ENCODE measurements around the gene OXLD1.

Gene OXLD1

DNA sequence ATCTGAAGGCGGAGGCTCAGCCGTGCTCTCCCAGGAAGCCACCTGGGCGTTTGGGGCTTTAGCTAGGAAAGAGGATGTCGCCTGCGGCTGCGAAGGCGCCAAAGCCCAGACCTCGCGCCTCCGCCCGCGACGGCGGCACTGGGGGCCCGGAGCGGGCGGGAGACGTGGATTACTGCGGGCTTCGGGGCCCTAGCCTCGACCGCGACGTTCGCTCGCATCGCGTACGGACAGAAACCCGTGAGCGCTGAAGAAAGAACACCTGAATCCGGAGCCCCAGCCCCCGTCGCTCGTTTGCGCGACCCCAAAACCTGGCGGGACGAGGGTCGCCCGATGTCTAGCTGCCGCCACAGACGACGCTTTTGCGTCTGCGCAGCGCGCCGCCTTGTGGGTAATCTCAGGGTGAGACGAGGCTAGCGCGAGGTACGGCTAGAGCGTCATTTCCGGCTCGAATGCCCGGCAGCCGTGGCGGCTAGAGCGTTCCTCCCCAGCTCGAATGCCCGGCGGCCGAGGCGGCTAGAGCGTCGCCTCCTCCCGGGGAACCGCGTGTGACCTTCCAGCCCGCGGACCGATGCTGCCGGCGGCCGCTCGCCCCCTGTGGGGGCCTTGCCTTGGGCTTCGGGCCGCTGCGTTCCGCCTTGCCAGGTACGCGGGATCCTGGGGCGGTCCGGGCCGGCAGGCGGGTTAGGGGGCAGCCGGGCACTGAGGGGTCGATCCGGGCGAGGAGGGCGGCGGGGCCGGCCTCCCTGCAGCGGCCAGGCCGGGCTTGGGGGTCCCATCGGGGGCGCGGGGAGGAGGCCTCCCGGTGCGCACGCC lies 36.7 kb upstream of the OXLD1 start, which contains the start of gene MRPL12:
Gene MRPL12 (plus strand): TSS at position 434 of the 813 bp plus-strand sequence. CDS start 135 bp downstream, at position 569.
- peak; percentile 71 to 82 for DNase-seq (ENCODE audit: extremely low read depth in 1 of 2, low read depth in 1 of 2)

DNA sequence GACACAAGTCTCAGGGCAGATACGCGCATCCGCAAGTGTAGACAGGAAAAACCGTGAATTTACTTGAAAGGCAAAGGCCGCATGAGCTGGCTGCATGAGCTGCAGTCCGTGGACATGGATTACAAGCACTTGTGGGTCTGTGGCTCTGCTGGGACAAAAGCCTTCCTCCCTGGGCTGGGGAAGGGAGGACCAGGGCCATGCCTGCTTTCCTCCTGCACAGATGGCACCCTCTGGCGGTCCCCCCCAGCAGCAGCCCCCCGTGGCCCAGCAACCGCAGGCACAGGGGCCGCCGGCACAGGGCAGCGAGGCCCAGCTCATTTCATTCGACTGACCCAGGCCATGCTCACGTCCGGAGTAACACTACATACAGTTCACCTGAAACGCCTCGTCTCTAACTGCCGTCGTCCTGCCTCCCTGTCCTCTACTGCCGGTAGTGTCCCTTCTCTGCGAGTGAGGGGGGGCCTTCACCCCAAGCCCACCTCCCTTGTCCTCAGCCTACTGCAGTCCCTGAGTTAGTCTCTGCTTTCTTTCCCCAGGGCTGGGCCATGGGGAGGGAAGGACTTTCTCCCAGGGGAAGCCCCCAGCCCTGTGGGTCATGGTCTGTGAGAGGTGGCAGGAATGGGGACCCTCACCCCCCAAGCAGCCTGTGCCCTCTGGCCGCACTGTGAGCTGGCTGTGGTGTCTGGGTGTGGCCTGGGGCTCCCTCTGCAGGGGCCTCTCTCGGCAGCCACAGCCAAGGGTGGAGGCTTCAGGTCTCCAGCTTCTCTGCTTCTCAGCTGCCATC lies 35.1 kb upstream of the OXLD1 start:
- DNase-seq (ENCODE audit: extremely low read depth in 1 of 2, low read depth in 1 of 2): no peak

DNA sequence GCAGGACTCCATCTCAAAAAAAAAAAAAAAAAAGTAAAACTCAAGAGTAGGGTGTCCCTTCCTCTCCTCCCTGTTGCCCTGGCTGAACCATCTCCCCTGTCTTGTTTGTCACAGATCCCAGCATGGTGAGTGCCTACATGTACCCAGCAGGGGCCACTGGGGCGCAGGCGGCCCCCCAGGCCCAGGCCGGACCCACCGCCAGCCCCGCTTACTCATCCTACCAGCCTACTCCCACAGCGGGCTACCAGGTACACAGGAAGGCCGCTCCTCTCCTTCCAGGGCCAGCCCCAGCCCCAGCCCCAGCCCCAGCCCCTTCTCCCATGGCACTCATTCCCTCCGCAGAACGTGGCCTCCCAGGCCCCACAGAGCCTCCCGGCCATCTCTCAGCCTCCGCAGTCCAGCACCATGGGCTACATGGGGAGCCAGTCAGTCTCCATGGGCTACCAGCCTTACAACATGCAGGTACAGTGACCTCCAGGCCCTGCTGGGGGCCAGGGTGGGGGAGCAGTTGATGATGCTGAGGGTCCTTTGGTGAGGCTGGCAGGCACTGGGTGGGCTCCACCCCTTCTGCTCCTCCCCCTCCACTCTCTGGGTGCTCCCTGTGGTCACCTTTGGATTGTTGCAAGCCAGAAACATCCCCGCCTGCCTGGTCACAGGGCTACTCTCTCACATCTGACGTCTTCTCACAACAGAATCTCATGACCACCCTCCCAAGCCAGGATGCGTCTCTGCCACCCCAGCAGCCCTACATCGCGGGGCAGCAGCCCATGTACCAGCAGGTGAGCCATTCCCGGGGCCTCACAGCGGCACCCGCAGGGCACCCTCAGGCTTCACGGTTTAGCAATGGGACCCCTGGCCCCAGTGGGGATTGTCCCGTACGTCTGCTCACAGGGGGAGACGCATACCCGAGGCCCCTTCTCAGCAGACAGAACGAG lies 34.2 kb upstream of the OXLD1 start:
- no peak for DNase-seq (ENCODE audit: extremely low read depth in 1 of 2, low read depth in 1 of 2)

DNA sequence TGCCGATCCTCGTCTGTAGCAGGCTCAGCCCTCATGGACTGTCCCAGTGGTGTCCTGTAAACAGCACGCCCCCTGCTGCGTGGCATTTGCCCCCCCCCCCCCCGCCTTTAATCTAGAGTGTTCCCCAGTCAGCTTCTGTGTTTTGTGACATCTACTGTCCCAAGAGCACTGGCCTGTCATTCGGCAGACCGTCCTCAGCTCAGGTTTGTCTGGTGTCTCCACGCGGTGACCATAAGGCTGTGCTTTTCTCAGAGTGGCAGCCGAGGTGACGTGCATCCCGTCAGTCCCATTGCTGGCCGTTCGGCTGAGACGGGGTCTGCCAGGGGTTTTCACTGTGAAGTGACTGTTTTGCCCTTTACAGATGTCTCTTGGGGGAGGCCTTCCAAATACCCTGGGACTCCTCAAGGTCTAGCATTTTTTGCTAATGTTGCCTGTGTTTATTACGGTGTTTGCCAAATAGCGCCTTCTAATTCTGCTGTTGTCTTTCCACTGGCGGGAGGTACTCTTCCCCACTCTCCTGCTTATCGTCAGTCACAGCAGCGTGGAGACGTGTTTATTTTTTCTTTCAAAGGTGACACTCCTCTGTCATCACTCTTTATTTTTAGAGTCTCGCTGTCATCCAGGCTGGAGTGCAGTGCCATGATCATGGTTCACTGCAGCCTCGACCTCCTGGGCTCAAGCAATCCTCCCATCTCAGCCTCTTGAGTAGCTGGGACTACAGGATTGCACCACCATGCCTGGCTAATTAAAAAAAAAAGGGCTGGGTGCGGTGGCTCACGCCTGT lies 31.0 kb upstream of the OXLD1 start:
- no peak for DNase-seq (ENCODE audit: extremely low read depth in 1 of 2, low read depth in 1 of 2)

DNA sequence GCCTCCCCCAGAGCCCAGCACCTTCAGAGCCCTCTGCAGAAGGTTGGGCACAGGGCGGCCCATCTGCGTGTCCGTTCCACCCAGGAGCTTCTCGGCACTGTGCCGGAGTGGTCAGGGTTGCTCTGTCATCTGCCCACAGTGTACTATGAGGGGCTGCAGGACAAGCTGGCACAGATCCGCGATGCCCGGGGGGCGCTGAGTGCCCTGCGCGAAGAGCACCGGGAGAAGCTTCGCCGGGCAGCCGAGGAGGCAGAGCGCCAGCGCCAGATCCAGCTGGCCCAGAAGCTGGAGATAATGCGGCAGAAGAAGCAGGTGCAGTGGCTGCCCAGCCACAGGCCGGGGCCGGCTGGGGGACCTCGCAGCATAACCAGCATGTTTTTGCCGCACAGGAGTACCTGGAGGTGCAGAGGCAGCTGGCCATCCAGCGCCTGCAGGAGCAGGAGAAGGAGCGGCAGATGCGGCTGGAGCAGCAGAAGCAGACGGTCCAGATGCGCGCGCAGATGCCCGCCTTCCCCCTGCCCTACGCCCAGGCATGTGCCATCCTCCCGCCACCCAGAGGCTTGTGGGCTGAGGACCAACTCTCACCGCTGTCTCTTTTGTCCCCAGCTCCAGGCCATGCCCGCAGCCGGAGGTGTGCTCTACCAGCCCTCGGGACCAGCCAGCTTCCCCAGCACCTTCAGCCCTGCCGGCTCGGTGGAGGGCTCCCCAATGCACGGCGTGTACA lies 30.0 kb upstream of the OXLD1 start:
- DNase-seq (ENCODE audit: extremely low read depth in 1 of 2, low read depth in 1 of 2): no peak

DNA sequence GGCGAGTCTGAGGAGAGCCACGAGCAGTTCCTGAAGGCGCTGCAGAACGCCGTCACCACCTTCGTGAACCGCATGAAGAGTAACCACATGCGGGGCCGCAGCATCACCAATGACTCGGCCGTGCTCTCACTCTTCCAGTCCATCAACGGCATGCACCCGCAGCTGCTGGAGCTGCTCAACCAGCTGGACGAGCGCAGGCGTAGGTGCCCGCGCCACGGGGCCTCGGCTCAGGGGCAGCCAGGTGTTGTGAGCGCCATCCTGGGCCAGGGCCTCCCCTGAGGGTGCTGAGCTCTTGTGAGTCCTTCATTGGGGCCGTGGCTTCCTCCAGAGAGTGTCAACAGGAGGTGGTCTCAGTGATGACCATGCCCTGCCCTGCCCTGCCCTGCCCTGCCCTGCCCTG lies 29.4 kb upstream of the OXLD1 start:
- no peak for DNase-seq (ENCODE audit: extremely low read depth in 1 of 2, low read depth in 1 of 2)

DNA sequence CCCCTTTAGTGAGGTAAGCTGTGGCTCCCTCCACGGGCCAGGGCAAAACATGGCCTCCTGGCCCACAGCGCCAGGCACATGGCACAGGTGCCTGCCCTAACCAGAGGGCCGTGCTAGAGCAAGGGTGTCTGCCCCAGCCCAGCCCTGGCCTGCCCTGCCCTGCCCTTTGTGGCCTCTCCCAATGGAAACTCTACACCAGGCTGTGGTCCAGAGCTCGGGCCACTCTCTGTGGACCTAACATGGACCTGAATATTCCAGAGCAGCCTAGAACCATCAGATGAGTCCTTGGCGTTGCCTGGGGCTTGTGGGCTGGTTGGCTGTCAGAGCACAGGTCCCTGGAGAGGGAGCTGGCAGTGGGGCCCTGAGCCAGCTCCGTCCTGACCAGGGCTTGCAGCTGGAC lies 28.8 kb upstream of the OXLD1 start:
- no peak for DNase-seq (ENCODE audit: extremely low read depth in 1 of 2, low read depth in 1 of 2)

DNA sequence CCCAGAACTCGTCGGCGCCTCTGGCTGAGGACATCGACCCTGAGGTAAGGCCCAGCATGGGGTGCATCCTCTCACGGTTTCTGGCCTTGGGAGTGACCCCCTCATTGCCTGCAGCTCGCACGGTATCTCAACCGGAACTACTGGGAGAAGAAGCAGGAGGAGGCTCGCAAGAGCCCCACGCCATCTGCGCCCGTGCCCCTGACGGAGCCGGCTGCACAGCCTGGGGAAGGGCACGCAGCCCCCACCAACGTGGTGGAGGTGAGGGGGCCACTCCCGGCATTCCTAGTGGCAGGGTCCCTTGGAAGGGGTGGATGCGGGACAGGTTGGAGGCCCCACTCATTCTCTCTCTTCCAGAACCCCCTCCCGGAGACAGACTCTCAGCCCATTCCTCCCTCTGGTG lies 28.4 kb upstream of the OXLD1 start:
- DNase-seq (ENCODE audit: extremely low read depth in 1 of 2, low read depth in 1 of 2): no peak

DNA sequence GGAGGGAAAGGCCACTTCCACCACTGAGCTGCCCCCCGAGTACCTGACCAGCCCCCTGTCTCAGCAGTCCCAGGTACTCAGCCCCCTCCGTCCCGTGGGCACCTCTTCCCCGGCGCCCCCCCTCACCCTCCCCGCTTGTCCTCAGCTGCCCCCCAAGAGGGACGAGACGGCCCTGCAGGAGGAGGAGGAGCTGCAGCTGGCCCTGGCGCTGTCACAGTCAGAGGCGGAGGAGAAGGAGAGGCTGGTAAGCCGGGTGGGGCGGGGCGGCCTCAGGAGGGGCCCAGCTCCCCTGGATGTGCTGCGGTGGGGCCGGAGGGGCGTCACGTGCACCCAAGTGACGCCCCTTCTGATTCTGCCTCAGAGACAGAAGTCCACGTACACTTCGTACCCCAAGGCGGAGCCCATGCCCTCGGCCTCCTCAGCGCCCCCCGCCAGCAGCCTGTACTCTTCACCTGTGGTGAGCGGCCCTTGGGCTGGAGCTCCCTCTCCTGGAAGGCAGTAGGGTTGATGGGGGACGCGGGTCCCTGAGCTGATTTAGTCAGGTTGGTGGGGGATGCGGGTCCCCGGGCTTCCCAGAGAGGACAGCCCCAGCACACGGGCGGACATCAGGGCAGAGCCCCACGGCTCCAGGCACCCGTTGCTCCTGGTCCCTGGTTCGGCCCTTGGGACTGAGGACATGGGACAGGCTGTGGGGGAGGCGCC lies 27.3 kb upstream of the OXLD1 start:
- DNase-seq (ENCODE audit: extremely low read depth in 1 of 2, low read depth in 1 of 2): no peak

DNA sequence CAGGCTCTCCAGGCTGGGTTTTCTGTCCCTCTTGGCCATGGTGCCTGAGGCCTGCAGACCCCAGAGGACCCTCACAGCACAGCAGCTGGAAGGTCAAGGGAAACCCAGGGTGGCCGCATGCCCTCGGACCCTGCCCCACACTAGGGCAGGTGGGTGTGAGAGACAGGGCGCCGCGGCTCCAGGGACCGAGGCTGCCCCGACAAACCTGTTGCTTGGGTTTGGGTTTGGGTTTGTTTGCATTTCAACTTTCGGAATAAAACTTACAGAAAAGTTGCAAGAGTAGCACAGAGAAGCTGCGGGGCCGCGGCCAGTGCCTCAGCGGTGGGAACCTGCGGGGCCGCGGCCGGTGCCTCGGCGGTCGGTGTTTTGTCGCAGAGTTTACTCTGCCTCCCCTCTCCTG lies 25.2 kb upstream of the OXLD1 start:
- DNase-seq (ENCODE audit: extremely low read depth in 1 of 2, low read depth in 1 of 2): no peak

DNA sequence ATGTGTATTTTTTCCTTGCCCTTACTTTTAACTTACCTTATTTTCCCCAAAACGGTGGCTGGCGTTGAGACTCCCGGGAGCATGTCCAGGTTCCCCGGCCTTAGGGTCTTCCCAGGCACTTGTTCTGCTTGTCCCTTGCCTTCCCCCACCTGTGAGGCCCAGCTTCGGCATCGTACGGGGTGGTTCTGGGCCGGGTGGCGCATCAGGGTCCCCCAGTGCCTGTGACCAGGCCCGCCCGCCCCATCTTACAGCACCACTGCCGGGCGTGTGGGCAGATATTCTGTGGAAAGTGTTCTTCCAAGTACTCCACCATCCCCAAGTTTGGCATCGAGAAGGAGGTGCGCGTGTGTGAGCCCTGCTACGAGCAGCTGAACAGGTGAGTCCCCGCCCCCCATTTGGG lies 24.8 kb upstream of the OXLD1 start:
- no peak for DNase-seq (ENCODE audit: extremely low read depth in 1 of 2, low read depth in 1 of 2)

DNA sequence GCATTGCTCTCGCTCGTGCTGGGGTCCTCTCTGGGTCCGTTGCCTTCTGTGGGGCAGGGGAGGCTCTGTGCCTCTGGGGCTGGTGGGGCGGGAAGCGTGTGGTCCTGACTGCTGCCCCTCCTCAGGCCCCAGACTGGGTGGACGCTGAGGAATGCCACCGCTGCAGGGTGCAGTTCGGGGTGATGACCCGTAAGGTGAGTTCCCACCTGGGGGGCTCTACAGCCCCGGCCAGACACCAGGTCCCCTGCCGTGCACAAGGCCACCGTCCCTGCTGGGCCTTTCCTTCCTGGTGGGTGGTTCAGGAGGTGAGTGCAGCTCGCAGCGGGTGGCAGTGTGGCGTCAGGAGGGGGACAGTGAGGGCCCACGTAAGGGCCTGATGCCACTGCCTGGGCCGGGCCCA lies 24.1 kb upstream of the OXLD1 start:
- DNase-seq (ENCODE audit: extremely low read depth in 1 of 2, low read depth in 1 of 2): no peak

DNA sequence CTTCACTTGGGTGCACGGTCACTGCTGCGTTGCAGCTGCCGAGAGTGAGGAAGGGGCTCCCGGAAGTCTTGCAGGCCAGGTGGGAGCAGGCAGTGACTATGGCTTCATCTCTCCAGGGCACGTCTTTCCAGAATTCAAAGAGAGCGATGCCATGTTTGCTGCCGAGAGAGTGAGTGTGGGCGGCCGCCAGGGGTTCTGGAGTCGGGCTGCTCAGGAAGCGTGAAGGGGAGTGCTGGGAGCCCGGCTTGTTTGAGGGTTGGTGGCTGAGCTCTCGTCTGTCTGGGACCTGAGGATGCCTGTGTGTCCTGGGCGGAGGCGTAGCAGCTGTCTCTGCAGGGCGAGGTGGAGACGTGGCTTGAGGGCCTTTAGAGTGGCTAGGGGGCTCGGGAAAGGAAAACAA lies 23.7 kb upstream of the OXLD1 start:
- no peak for DNase-seq (ENCODE audit: extremely low read depth in 1 of 2, low read depth in 1 of 2)

DNA sequence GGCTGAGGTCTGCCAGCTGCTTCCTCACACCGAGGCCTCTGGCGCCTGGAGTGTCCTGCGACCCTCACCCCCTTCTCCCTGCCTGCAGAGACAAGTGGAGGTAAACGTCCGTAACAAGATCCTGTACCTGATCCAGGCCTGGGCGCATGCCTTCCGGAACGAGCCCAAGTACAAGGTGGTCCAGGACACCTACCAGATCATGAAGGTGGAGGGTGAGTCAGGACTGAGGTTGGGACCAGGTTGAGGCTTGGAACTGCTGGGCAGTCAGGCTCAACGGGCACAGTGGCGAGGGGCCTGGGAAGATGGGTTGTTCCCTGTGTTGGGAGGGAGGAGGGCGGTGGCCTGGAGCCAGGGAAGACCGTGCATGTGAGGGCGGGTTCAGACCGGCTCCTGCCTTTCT lies 22.2 kb upstream of the OXLD1 start:
- DNase-seq (ENCODE audit: extremely low read depth in 1 of 2, low read depth in 1 of 2): no peak

DNA sequence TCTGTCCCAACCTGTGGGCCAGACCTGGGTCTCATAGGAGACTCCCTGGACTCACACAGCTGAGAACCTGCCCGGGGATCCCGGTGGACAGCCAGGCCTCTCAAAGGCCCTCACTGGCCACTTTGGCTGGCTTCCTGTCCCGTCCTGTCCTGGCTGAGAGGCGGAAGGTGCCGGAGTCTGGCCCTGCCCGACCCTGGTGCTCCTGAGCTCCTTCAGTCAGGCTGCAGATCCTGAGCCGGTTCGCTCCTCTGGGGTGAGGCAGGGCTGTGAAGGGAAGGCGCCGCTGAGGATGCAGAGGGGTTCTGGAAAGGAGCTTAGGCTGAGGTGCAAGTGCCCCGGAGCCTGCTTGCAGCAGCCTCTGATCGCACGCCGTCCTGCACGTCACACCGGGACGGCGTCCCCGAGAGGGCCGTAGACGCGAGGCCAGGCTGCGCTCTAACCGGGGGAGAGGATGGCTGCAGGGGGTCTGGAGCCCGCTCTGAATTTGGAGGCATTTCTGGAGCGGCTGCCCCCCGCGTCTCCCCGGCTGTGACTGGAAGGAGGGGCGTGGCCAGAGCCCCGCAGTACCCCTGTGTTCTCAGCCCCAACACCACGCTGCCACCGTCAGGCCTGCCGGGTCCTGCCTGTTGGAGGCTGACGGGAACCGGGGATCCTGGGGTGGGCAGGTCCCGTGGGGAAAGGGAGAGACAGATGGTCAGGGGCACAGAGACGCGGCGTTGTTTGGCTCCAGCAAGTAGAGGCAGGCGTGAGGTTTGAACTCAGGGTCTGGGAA lies 21.6 kb upstream of the OXLD1 start:
- no peak for DNase-seq (ENCODE audit: extremely low read depth in 1 of 2, low read depth in 1 of 2)

DNA sequence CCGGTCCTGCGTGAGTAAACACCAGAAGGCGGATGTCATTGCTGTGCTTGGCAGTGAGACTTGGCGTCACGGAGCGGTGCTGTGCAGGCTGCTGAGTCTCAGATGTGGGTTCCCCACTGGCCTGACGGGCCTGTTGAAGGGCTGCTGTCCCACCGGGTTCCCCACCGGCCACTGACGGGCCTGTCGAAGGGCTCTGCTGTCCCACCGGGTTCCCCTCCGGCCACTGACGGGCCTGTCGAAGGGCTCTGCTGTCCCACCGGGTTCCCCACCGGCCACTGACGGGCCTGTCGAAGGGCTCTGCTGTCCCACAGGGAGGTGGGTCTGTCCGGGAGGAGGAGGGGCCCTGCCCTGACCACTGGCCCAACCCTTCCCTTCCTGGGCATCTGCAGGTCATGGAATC lies 20.2 kb upstream of the OXLD1 start:
- no peak for DNase-seq (ENCODE audit: extremely low read depth in 1 of 2, low read depth in 1 of 2)

DNA sequence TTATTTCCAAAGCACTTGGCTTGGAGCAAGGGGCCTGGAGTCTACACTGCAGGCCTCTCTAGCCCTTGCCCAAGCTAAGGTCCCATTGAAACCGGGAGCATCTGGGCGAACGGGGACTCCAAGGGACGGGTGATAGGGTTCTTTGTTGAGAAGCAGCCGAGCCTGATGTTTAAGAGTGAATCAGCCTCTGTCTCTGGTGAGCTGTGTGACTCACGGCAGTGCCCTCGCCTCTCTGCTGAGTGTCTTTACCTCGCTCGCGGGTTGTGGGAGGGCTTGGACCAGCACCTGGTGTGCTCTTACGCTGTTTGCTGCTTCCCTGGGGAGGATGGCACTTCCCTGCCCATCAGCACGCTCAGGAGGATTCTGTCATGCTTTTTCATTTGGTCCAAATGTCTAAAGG lies 18.7 kb upstream of the OXLD1 start:
- DNase-seq (ENCODE audit: extremely low read depth in 1 of 2, low read depth in 1 of 2): no peak

DNA sequence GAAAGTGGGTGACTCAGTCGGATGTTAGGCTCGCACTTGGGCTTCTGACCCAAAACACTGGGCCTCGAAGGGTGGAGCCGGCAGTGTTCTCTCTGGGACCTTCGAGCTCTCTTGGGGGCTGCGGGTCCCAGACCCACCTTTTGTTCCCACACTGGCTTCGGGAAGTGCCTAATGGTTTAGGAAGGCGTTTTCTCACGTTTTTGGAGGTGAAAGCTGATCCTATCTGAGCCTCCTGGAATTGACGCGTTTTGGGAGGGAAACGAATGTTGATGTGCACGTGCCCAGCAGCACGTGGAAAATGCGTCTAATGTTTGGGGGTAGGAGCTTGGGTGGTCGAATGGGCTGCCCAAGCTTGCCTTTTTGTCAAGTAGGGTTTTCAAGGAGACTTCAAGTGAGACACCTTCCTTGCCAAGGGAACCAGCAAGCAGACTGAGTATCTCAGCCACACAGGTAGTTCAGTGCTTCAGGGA lies 18.1 kb upstream of the OXLD1 start:
- DNase-seq (ENCODE audit: extremely low read depth in 1 of 2, low read depth in 1 of 2): no peak
